ENCODE results near the gene ADRA2B. TPM values are rescaled to one million over a fixed set of nuclear protein-coding genes. Genes with fewer than 3 reads are reported as not detected.

Gene ADRA2B
- total RNA-seq, 1 experiment from 2014 or later = not detected

- intact Hi-C loops (cut with micrococcal nuclease; ENCODE audit: unreplicated experiment) = loop anchor here (1.0 to 2.0 kb wide), 2 partner anchors 37 to 127 kb away; partner anchors contain the start of gene TMEM127
- Histone ChIP-seq H3K4me3 (ENCODE audit: low read depth, low read length, poor library complexity, severe bottlenecking) (no peak overlapping the region), H3K4me1 (ENCODE audit: insufficient read depth, low read length, poor library complexity, severe bottlenecking) (no peaks in the 10 kb centered on the region), H3K27ac (ENCODE audit: low read depth, low read length, poor library complexity, severe bottlenecking) (no peak overlapping the region), H3K9me3 (ENCODE audit: low read depth, low read length, poor library complexity, severe bottlenecking) (no peaks in the 10 kb centered on the region), H3K27me3 (replicated peaks; ENCODE audit: insufficient read depth, low read depth, low read length, poor library complexity) (no peaks in the 10 kb centered on the region), H3K36me3 (ENCODE audit: insufficient read depth, low read length, poor library complexity, severe bottlenecking) (no peaks in the 10 kb centered on the region)
- BruUV-seq (replicated peaks) = no TSS peak
- POLR2A ChIA-PET (ENCODE audit: low non-redundant PET) = no interaction called here
- CTCF ChIA-PET = interaction anchor here (1.1 to 4.1 kb wide), 3 partner anchors 37 to 145 kb away, joined by 6 to 47 read pairs (median 7); no protein-coding TSS in a partner anchor
- no peak for DNase-seq (ENCODE audit: low spot score)
- TF ChIP-seq EZH2 (IDR thresholded peaks at IDR 0.05; ENCODE audit: borderline replicate concordance, low read depth, low read length, poor library complexity, severe bottlenecking) = no peak
- no peak for TF ChIP-seq CTCF (conservative IDR thresholded peaks at IDR 0.05; ENCODE audit: low read depth, low read length)
Observed at GRCh38 chr2:96137321-96138178, 21.2 kb upstream of the ADRA2B start.

- no peak for DNase-seq (ENCODE audit: low spot score)
- intact Hi-C loops (cut with micrococcal nuclease; ENCODE audit: unreplicated experiment) = no loop called here
- TF ChIP-seq CTCF (conservative IDR thresholded peaks at IDR 0.05; ENCODE audit: low read depth, low read length) (no peak), EZH2 (IDR thresholded peaks at IDR 0.05; ENCODE audit: borderline replicate concordance, low read depth, low read length, poor library complexity, severe bottlenecking) (no peak)
- Histone ChIP-seq H3K4me3 (ENCODE audit: low read depth, low read length, poor library complexity, severe bottlenecking) (no peak overlapping the region), H3K36me3 (ENCODE audit: insufficient read depth, low read length, poor library complexity, severe bottlenecking) (no peaks in the 10 kb centered on the region), H3K27ac (ENCODE audit: low read depth, low read length, poor library complexity, severe bottlenecking) (no peak overlapping the region), H3K4me1 (ENCODE audit: insufficient read depth, low read length, poor library complexity, severe bottlenecking) (no peaks in the 10 kb centered on the region), H3K27me3 (replicated peaks; ENCODE audit: insufficient read depth, low read depth, low read length, poor library complexity) (no peaks in the 10 kb centered on the region), H3K9me3 (ENCODE audit: low read depth, low read length, poor library complexity, severe bottlenecking) (no peaks in the 10 kb centered on the region)
- POLR2A ChIA-PET (ENCODE audit: low non-redundant PET) = no interaction called here
- CTCF ChIA-PET = interaction anchor here (4.1 kb wide), 1 partner anchor 38 kb away, joined by 47 read pairs; no protein-coding TSS in a partner anchor
- BruUV-seq (replicated peaks) = no TSS peak
Observed at GRCh38 chr2:96136129-96136720, 19.9 kb upstream of the ADRA2B start.

- POLR2A ChIA-PET (ENCODE audit: low non-redundant PET) = no interaction called here
- intact Hi-C loops (cut with micrococcal nuclease; ENCODE audit: unreplicated experiment) = no loop called here
- CTCF ChIA-PET = interaction anchor here (4.1 kb wide), 1 partner anchor 39 kb away, joined by 47 read pairs; no protein-coding TSS in a partner anchor
- TF ChIP-seq CTCF (conservative IDR thresholded peaks at IDR 0.05; ENCODE audit: low read depth, low read length) = no peak
- no peak for TF ChIP-seq EZH2 (IDR thresholded peaks at IDR 0.05; ENCODE audit: borderline replicate concordance, low read depth, low read length, poor library complexity, severe bottlenecking)
- no TSS peak for BruUV-seq (replicated peaks)
- Histone ChIP-seq H3K27ac (ENCODE audit: low read depth, low read length, poor library complexity, severe bottlenecking) (no peak overlapping the region), H3K4me1 (ENCODE audit: insufficient read depth, low read length, poor library complexity, severe bottlenecking) (no peaks in the 10 kb centered on the region), H3K9me3 (ENCODE audit: low read depth, low read length, poor library complexity, severe bottlenecking) (no peaks in the 10 kb centered on the region), H3K27me3 (replicated peaks; ENCODE audit: insufficient read depth, low read depth, low read length, poor library complexity) (no peaks in the 10 kb centered on the region), H3K4me3 (ENCODE audit: low read depth, low read length, poor library complexity, severe bottlenecking) (no peak overlapping the region), H3K36me3 (ENCODE audit: insufficient read depth, low read length, poor library complexity, severe bottlenecking) (no peaks in the 10 kb centered on the region)
- DNase-seq (ENCODE audit: low spot score) = no peak
Observed at GRCh38 chr2:96135621-96136020, 19.2 kb upstream of the ADRA2B start.
